GM12878 (cell line): ENCODE data around the gene KRTAP17-1. TPM values are rescaled to one million over a fixed set of nuclear protein-coding genes. Genes with fewer than 3 reads are reported as not detected.

Experiments
- ATAC-seq: fragments of 200-7000 bp; cut with Tn5 transposase; 3 replicates; pipeline ENCODE4 v1.9.1; 2020; ENCODE audit warnings: mild to moderate bottlenecking, moderate library complexity
- BruUV-seq: library from RNA; stranded (reverse); fragments of 400-500 nt; replicated peaks from 2 replicates; lab custom pipeline; 2021; lab: Mats Ljungman, UMichigan
- CTCF ChIA-PET: fragments of 300-600 bp; sonication (Branson Sonifier 250); formaldehyde crosslinking; extraction: SDS; loops from one replicate; lab custom pipeline; 2021; ENCODE audit warnings: inconsistent platforms; lab: Yijun Ruan, JAX
- POLR2A ChIA-PET: fragments of 350-600 bp; formaldehyde crosslinking; extraction: SDS; loops from one replicate; lab custom pipeline; 2021; ENCODE audit warnings: inconsistent platforms; lab: Charles Lee
- RAD21 ChIA-PET: fragments of 300-600 bp; sonication (Branson Sonifier 250); formaldehyde crosslinking; loops from one replicate; lab custom pipeline; 2023; ENCODE audit warnings: antibody characterized with exemption; ENCODE audit not compliant: unreplicated experiment; lab: Charles Lee
- SMC1A ChIA-PET: fragments of 300-600 bp; sonication (Branson Sonifier 250); formaldehyde crosslinking; loops from one replicate; lab custom pipeline; 2023; ENCODE audit not compliant: unreplicated experiment, uncharacterized antibody; lab: Charles Lee
- DNase-seq: peaks from one replicate; pipeline ENCODE4 v3.0.0-alpha.2; 2011; ENCODE audit warnings: low read depth, low spot score
- FAIRE-seq: peaks from 3 replicates; lab custom pipeline; 2011; peaks lifted over from hg19 to GRCh38; lab: Jason Lieb, UNC
- H2AFZ ChIP-seq: 2 replicates; pipeline ENCODE4 v1.6.0; 2011; ENCODE audit warnings: low read depth, low read length, control low read depth; ENCODE audit not compliant: control insufficient read depth
- H3K27ac ChIP-seq: 2 replicates; pipeline ENCODE4 v1.5.1; 2011; ENCODE audit warnings: control low read depth; ENCODE audit not compliant: control insufficient read depth, insufficient read depth
- H3K27me3 ChIP-seq, 2 experiments: replicated peaks in 1 of 2; 2 replicates each; pipeline versions ENCODE4 v1.6.0 to v1.6.1; 2011; ENCODE audit warnings: low read length in 1 of 2; ENCODE audit not compliant: control insufficient read depth in 2 of 2, insufficient read depth in 2 of 2
- H3K36me3 ChIP-seq, 2 experiments: 2 replicates each; pipeline ENCODE4 v1.5.1; 2011; ENCODE audit warnings: low read length in 1 of 2; ENCODE audit not compliant: control insufficient read depth in 2 of 2, insufficient read depth in 2 of 2
- H3K4me1 ChIP-seq: 2 replicates; pipeline ENCODE4 v1.6.1; 2011; ENCODE audit warnings: mild to moderate bottlenecking, low read length, moderate library complexity, mixed read lengths; ENCODE audit not compliant: control insufficient read depth, insufficient read depth
- H3K4me2 ChIP-seq: 2 replicates; pipeline ENCODE4 v1.6.0; 2011; ENCODE audit warnings: control low read depth; ENCODE audit not compliant: control insufficient read depth, insufficient read depth
- H3K4me3 ChIP-seq: fragments of 200-600 bp; sonication (generic); 2 replicates; pipeline ENCODE4 v1.5.1; 2016
- H3K79me2 ChIP-seq: 2 replicates; pipeline ENCODE4 v1.6.0; 2011; ENCODE audit warnings: low read length; ENCODE audit not compliant: control insufficient read depth, insufficient read depth
- H3K9ac ChIP-seq: 2 replicates; pipeline ENCODE4 v1.8.0; 2011; ENCODE audit warnings: low read length, control low read depth, mixed read lengths; ENCODE audit not compliant: control insufficient read depth, insufficient read depth
- H3K9me3 ChIP-seq: replicated peaks from 3 replicates; pipeline ENCODE4 v1.5.1; 2011; ENCODE audit warnings: mild to moderate bottlenecking, low read length; ENCODE audit not compliant: control insufficient read depth, insufficient read depth
- H4K20me1 ChIP-seq: 2 replicates; pipeline ENCODE4 v1.6.0; 2011; ENCODE audit not compliant: control insufficient read depth, insufficient read depth
- ASH2L ChIP-seq: fragments of 300-600, 200-600 bp; sonication (generic); IDR thresholded peaks from 2 replicates; pipeline ENCODE4 v1.6.1; 2017; ENCODE audit warnings: low read depth, mild to moderate bottlenecking, borderline replicate concordance
- BACH1 ChIP-seq: fragments of 450-650 bp; IDR thresholded peaks from 2 replicates; pipeline ENCODE4 v1.6.1; 2017; ENCODE audit warnings: mild to moderate bottlenecking, borderline replicate concordance
- BCL11A ChIP-seq: IDR thresholded peaks from 2 replicates; pipeline ENCODE4 v1.6.1; 2011; ENCODE audit warnings: low read depth, low read length
- BMI1 ChIP-seq: fragments of 450-650 bp; IDR thresholded peaks from 2 replicates; pipeline ENCODE4 v1.6.1; 2016; ENCODE audit warnings: mild to moderate bottlenecking, moderate library complexity, borderline replicate concordance
- CBFB ChIP-seq: IDR thresholded peaks from 2 replicates; pipeline ENCODE4 v1.6.1; 2016; ENCODE audit warnings: antibody characterized with exemption, low read depth
- FOXK2 ChIP-seq: fragments of 450-650 bp; IDR thresholded peaks from 2 replicates; pipeline ENCODE4 v1.6.1; 2017; ENCODE audit warnings: mild to moderate bottlenecking, moderate library complexity
- FOXM1 ChIP-seq: IDR thresholded peaks from 2 replicates; pipeline ENCODE4 v1.6.1; 2012; ENCODE audit warnings: low read depth, mild to moderate bottlenecking, inconsistent platforms, low read length, moderate library complexity
- SIN3A ChIP-seq: IDR thresholded peaks from 2 replicates; pipeline ENCODE4 v1.6.1; 2012; ENCODE audit warnings: low read depth, low read length, improper control_type of control experiment
- STAT1 ChIP-seq: fragments of 450-650 bp; conservative IDR thresholded peaks from 2 replicates; pipeline ENCODE4 v1.6.1; 2014; ENCODE audit warnings: antibody characterized with exemption, mild to moderate bottlenecking
- TCF12 ChIP-seq: IDR thresholded peaks from 2 replicates; pipeline ENCODE4 v1.6.1; 2011; ENCODE audit warnings: low read depth, mild to moderate bottlenecking, low read length
- ZBTB40 ChIP-seq: fragments of 450-650 bp; IDR thresholded peaks from 2 replicates; pipeline ENCODE4 v1.6.1; 2016; ENCODE audit warnings: mild to moderate bottlenecking, moderate library complexity, borderline replicate concordance
- WGBS: methylation state at CpG from one replicate; pipeline ENCODE4 v1.1.6; 2016; ENCODE audit warnings: low lambda C conversion rate; ENCODE audit not compliant: insufficient replicate concordance, insufficient coverage; ENCODE audit errors: missing lambda C conversion rate; 5-methylcytosine and 5-hydroxymethylcytosine counted together
- in situ Hi-C: fragments of 300-500 bp; cut with MboI; formaldehyde crosslinking; loops from 9 replicates; pipeline ENCODE4 v1.14.3; 2018; ENCODE audit warnings: mixed read lengths
- intact Hi-C: fragments of 100-400 bp; cut with micrococcal nuclease; formaldehyde crosslinking; loops from one replicate; pipeline ENCODE4 v1.14.2; 2022; ENCODE audit not compliant: unreplicated experiment
- polyA plus RNA-seq, 11 experiments: library from polyadenylated mRNA; depleted of rRNA in 4 of 11; unstranded in 6 of 11; stranded (reverse) in 5 of 11; fragments of >200 nt; fragmentation: Nextera tagmentation in 4 of 11; fragmentation: Illumina TruSeq in 1 of 11; extraction: Ambion mirVana in 4 of 11; extraction: Trizol in 1 of 11; gene quantifications; 1 replicate in 1 of 11; 2 replicates in 10 of 11; pipeline versions ENCODE4 v1.2.1 to v1.2.3, GENCODE V29; 2011 to 2016; ENCODE audit warnings: inconsistent platforms in 2 of 11, missing spikeins in 2 of 11, low read depth in 1 of 11
- total RNA-seq, 4 experiments: library from RNA; depleted of rRNA in 3 of 4; stranded (reverse); fragments of >200 nt in 3 of 4; fragmentation: Illumina TruSeq in 1 of 4; extraction: Trizol in 1 of 4; gene quantifications; 2 replicates each; pipeline versions ENCODE4 v1.2.1 to v1.2.3, GENCODE V29; 2013 to 2021

Gene KRTAP17-1
- total and polyA plus RNA-seq, 10 of the 15 experiments (the other 5 are each of a cell fraction or from before 2014, with no cell fraction given) = 0.16 to 5.7 (median 0.17) TPM; not detected in 7

DNA sequence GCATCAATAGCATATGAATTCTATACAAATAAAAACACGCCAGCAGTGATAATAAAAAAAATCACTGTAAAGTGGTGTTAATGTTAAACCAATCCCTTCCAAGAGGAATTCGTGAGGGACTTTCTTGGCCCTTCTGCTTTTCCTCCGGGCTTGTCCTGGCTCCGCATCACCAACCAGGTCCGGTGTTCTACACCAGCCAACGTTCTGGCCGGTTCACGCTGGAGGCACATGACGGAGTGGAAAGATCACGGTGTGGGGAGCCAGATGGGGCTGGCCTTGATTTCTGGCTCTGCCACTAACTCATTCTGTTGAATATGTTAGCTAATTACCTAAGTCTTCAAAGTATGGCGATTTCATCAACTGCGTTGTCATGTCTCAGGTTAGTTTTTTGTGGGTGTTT, 11.4 kb downstream of the KRTAP17-1 start (continued):
- TF ChIP-seq CBFB (no peak), BMI1 (no peak), BCL11A (no peak), FOXM1 (no peak)

GRCh38 chr17:41302981-41303380, 12.5 kb downstream of the KRTAP17-1 start:
- FAIRE-seq (no peak), ATAC-seq (no peak), DNase-seq (no peak)
- Histone ChIP-seq H3K9ac (no peak overlapping the region), H3K27ac (no peak overlapping the region), H3K27me3 (peaks cover 0 to 4% of the 10 kb centered on the region in 2 experiments; a peak in 1 of 4 replicates), H3K4me1 (no peaks in the 10 kb centered on the region), H3K9me3 (no peaks in the 10 kb centered on the region; the same call in 2 of the 3 replicates), H3K4me3 (no peak overlapping the region), H4K20me1 (no peaks in the 10 kb centered on the region), H3K36me3 (no peaks in the 10 kb centered on the region), H3K4me2 (no peak overlapping the region), H3K79me2 (no peaks in the 10 kb centered on the region), H2AFZ (no peak overlapping the region)
- SMC1A ChIA-PET = no interaction called here
- no peak for TF ChIP-seq TCF12
- no peak for TF ChIP-seq FOXK2
- no peak for TF ChIP-seq ZBTB40
- TF ChIP-seq SIN3A = no peak
- no peak for TF ChIP-seq BACH1
- TF ChIP-seq STAT1 = no peak
- no peak for TF ChIP-seq ASH2L
- 33% methylated on average over 4 of the region's 4 CpGs for WGBS
- CTCF ChIA-PET = no interaction called here
- in situ Hi-C loops = no loop called here
- POLR2A ChIA-PET = no interaction called here
- no TSS peak for BruUV-seq
- intact Hi-C loops = no loop called here
- RAD21 ChIA-PET = no interaction called here
